Choroid plexus epithelial cell (primary cell): Measurements from ENCODE around the gene TRAPPC10.

Experiments
- DNase-seq: peaks from one replicate; pipeline ENCODE4 v3.0.0-alpha.2; 2010; ENCODE audit warnings: low read depth
- H3K4me3 ChIP-seq: 2 replicates; pipeline ENCODE4 v1.5.1; 2011; ENCODE audit warnings: low read depth, mild to moderate bottlenecking, control low read depth, low read length, moderate library complexity
- CTCF ChIP-seq: conservative IDR thresholded peaks from 2 replicates; pipeline ENCODE4 v1.5.1; 2011; ENCODE audit warnings: low read depth, mild to moderate bottlenecking, control low read depth, inconsistent platforms, low read length, moderate library complexity

The TRAPPC10 gene

GRCh38 chr21:43986544-43987451 lies 25.3 kb upstream of the TRAPPC10 start:
- no peak for TF ChIP-seq CTCF

GRCh38 chr21:43987509-43987908 lies 24.6 kb upstream of the TRAPPC10 start:
- no peak for TF ChIP-seq CTCF
- H3K4me3 ChIP-seq = no peak overlapping the region
- no peak for DNase-seq

More at GRCh38 chr21:43986544-43987451, 25.3 kb upstream of the TRAPPC10 start:
- no peak for DNase-seq
- H3K4me3 ChIP-seq = no peak overlapping the region

- H3K4me3 ChIP-seq = no peak overlapping the region
- no peak for DNase-seq
- no peak for TF ChIP-seq CTCF
Observed at GRCh38 chr21:43988016-43988415, 24.1 kb upstream of the TRAPPC10 start.

GRCh38 chr21:43988506-43989230 lies 23.4 kb upstream of the TRAPPC10 start:
- no peak for TF ChIP-seq CTCF
- DNase-seq = peak; percentile 13
- H3K4me3 ChIP-seq = no peak overlapping the region

GRCh38 chr21:43989401-43989800 lies 22.7 kb upstream of the TRAPPC10 start:
- TF ChIP-seq CTCF = no peak
- DNase-seq = no peak
- H3K4me3 ChIP-seq = no peak overlapping the region

GRCh38 chr21:43991447-43991991 lies 20.6 kb upstream of the TRAPPC10 start:
- DNase-seq = no peak
- H3K4me3 ChIP-seq = no peak overlapping the region
- TF ChIP-seq CTCF = no peak
